ENCODE data around the gene RUSC1.

GRCh38 chr1:155352631-155353030 lies 31.9 kb downstream of the RUSC1 start:
- TF ChIP-seq CTCF (conservative IDR thresholded peaks at IDR 0.05; ENCODE audit: low read depth, low read length) (no peak), EZH2 (IDR thresholded peaks at IDR 0.05; ENCODE audit: low read length, unreplicated experiment) (no peak), EZH2phosphoT487 (IDR thresholded peaks at IDR 0.05; ENCODE audit: borderline replicate concordance, low read length) (no peak)
